PC-9 (cell line): ENCODE results near the gene AFAP1L1.

Source experiments
- EZH2 ChIP-seq: fragments of 200-600 bp; sonication (generic); IDR thresholded peaks from 2 replicates; pipeline ENCODE4 v1.8.0; 2017; ENCODE audit warnings: antibody characterized with exemption, low read depth
- TF ChIP-seq, protein P1 (sequence below): fragments of 200-600 bp; sonication (generic); conservative IDR thresholded peaks from 2 replicates; pipeline ENCODE4 v1.6.1; 2017; ENCODE audit warnings: mixed run types, antibody characterized with exemption, mild to moderate bottlenecking, moderate library complexity

DNA sequence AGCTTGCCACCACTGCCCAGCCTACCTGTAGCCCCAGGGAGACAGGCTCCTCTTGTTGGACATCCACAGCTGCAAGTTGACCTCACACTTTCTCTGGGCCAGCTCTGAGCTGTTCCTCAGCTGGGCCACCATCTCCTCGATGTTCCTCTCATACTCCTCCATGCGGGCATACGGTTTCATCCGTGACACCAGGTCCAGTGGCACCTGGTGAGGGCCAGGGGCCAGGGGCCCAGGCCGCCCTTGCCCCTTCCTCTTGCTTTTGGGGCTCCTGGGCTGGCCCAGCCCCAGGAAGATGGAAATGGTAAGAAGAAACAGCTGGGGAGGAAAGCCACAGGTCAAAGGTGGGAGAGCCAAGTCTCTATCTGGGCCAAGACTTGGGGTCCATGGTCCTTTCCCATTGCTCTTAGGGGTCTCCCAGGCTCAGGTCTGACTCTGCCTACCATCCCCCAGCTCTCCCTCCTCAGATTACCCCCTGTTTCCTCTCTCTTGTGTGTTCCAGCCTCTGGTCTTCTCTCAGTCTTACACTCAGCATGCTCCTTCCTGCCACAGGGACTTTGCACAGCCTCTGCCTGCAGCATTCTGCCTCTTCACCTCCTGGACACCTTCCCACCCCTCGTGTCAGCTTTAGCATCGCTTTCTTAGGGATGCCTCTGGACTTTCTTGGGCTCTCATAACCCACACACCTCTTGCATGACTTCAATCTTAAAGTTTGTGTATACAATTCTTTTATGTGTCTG, 105.2 kb downstream of the AFAP1L1 start:
- TF ChIP-seq, protein P1, sequence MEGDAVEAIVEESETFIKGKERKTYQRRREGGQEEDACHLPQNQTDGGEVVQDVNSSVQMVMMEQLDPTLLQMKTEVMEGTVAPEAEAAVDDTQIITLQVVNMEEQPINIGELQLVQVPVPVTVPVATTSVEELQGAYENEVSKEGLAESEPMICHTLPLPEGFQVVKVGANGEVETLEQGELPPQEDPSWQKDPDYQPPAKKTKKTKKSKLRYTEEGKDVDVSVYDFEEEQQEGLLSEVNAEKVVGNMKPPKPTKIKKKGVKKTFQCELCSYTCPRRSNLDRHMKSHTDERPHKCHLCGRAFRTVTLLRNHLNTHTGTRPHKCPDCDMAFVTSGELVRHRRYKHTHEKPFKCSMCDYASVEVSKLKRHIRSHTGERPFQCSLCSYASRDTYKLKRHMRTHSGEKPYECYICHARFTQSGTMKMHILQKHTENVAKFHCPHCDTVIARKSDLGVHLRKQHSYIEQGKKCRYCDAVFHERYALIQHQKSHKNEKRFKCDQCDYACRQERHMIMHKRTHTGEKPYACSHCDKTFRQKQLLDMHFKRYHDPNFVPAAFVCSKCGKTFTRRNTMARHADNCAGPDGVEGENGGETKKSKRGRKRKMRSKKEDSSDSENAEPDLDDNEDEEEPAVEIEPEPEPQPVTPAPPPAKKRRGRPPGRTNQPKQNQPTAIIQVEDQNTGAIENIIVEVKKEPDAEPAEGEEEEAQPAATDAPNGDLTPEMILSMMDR, result no peak
- no peak for TF ChIP-seq EZH2
